NT2/D1 (cell line): ENCODE results near the gene DAPK2.

Experiments used
- SUZ12 ChIP-seq: IDR thresholded peaks from 2 replicates; pipeline ENCODE4 v1.6.1; 2011; ENCODE audit not compliant: insufficient read length, insufficient read depth; ENCODE audit errors: extremely low read depth
- YY1 ChIP-seq: IDR thresholded peaks from 2 replicates; pipeline ENCODE4 v1.6.1; 2011; ENCODE audit not compliant: insufficient read length, insufficient read depth
- ZNF274 ChIP-seq: IDR thresholded peaks from 2 replicates; pipeline ENCODE4 v1.6.1; 2011; ENCODE audit warnings: mild to moderate bottlenecking, low read depth, low read length

- TF ChIP-seq YY1, result no peak
- TF ChIP-seq ZNF274, result no peak
- TF ChIP-seq SUZ12, result no peak
These were observed 134.1 kb downstream of the DAPK2 start for GRCh38 chr15:63912061-63912615.
